GM12875 (cell line): ENCODE results near the gene SLC34A2.
"Not testable (repeated sequence)": the region's sequence is repeated elsewhere in the genome, so short reads cannot be mapped to it uniquely, and the experiment has no call there.

Experiments used
- H3K4me3 ChIP-seq: one replicate; pipeline ENCODE4 v1.5.1; 2011; ENCODE audit warnings: low read depth, low read length, control low read depth
- TF ChIP-seq, protein P1 (sequence below): IDR thresholded peaks from 2 replicates; pipeline ENCODE4 v1.5.1; 2011; ENCODE audit warnings: low read depth, mild to moderate bottlenecking, control low read depth, inconsistent platforms, low read length, moderate library complexity, borderline replicate concordance; ENCODE audit not compliant: insufficient read depth

SLC34A2 gene

GRCh38 chr4:25650311-25650710 lies 5.3 kb upstream of the SLC34A2 start:
- TF ChIP-seq, protein P1, sequence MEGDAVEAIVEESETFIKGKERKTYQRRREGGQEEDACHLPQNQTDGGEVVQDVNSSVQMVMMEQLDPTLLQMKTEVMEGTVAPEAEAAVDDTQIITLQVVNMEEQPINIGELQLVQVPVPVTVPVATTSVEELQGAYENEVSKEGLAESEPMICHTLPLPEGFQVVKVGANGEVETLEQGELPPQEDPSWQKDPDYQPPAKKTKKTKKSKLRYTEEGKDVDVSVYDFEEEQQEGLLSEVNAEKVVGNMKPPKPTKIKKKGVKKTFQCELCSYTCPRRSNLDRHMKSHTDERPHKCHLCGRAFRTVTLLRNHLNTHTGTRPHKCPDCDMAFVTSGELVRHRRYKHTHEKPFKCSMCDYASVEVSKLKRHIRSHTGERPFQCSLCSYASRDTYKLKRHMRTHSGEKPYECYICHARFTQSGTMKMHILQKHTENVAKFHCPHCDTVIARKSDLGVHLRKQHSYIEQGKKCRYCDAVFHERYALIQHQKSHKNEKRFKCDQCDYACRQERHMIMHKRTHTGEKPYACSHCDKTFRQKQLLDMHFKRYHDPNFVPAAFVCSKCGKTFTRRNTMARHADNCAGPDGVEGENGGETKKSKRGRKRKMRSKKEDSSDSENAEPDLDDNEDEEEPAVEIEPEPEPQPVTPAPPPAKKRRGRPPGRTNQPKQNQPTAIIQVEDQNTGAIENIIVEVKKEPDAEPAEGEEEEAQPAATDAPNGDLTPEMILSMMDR = no peak
- H3K4me3 ChIP-seq = no peak overlapping the region

GRCh38 chr4:25651682-25652081 lies 4.0 kb upstream of the SLC34A2 start:
- no peak overlapping the region for H3K4me3 ChIP-seq
- TF ChIP-seq, protein P1 = no peak

- TF ChIP-seq, protein P1 = no peak
- no peak overlapping the region for H3K4me3 ChIP-seq
These were observed 1.4 kb upstream of the SLC34A2 start for GRCh38 chr4:25654031-25654970.

GRCh38 chr4:25656031-25656430 lies 380 bp downstream of the SLC34A2 start:
- TF ChIP-seq, protein P1 = no peak
- no peak overlapping the region for H3K4me3 ChIP-seq

GRCh38 chr4:25658357-25658771 lies 2.7 kb downstream of the SLC34A2 start:
- TF ChIP-seq, protein P1 = no peak

DNA sequence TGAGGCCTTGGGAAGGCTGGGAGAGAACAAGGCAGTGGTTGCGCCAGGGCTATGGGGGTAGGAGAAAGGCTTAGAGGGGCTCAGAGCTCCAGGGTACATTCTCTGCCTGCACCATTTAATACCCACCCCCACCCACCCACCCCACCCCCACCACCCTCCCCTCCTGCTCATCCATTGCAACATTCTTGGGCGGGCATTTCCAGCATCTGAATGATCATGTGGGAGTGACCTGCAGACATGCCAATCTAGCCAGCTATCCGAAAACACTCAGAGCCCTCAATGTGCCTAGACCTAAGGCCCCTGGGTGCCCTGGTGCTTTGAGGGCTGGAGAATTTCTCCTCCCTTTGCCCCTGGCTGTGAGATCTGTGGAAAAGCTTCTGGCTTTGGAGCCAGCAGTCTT lies 3.1 kb downstream of the SLC34A2 start:
- no peak overlapping the region for H3K4me3 ChIP-seq
- TF ChIP-seq, protein P1 = no peak

More at GRCh38 chr4:25658357-25658771, 2.7 kb downstream of the SLC34A2 start:
- no peak overlapping the region for H3K4me3 ChIP-seq

DNA sequence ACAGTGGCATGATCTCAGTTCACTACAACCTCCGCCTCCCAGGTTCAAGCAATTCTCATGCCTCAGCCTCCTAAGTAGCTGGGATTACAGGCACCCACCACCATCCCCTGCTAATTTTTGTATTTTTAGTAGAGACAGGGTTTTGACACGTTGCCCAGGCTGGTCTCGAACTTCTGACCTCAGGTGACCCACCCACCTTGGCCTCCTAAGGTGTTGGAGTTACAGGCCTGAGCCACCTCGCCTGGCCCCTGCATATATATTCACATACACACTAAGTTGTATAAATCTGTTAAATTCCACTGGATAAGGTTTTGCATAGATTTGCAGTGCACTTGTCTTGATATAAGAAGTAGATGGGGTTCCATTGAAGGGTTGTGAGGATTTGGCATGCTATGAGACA lies 5.8 kb downstream of the SLC34A2 start:
- not testable (repeated sequence) for H3K4me3 ChIP-seq
